HG02973 (cell line): ENCODE data around the gene PPP1R10.

ENCODE experiments used
- ATAC-seq: cut with Tn5 transposase; IDR thresholded peaks from one replicate; pipeline ENCODE4 v1.9.1; 2021; ENCODE audit warnings: moderate library complexity; ENCODE audit not compliant: unreplicated experiment

PPP1R10 gene

DNA sequence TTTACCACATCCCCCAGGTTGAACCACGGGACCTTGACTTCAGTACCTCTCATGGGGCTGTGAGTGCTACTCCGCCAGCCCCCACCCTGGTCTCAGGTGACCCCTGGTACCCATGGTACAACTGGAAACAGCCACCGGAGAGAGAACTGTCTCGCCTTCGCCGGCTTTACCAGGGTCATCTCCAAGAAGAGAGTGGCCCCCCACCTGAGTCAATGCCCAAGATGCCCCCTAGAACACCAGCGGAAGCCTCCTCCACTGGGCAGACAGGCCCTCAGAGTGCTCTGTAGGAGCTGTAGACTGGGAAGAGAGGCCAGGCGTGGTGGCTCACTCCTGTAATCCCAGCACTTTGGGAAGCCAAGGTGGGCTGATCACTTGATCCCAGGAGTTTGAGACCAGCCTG lies 8.5 kb upstream of the PPP1R10 start:
- no peak for ATAC-seq

DNA sequence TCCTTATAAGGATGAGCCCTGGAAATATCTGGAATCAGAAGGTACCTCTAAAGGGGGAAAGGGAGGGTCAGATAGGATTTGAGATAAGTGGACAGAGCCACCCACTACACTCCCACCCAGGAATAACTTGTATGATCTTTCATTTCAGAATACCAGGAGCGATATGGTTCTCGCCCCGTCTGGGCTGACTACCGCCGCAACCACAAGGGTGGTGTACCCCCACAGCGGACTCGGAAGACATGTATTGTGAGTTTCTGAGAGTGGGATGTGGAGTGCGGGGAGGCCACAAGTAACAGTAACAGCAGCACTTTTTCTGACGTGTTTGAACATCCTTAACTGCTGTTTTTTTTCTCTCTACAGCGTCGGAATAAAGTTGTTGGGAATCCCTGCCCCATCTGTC lies 2.5 kb upstream of the PPP1R10 start:
- ATAC-seq, result no peak

DNA sequence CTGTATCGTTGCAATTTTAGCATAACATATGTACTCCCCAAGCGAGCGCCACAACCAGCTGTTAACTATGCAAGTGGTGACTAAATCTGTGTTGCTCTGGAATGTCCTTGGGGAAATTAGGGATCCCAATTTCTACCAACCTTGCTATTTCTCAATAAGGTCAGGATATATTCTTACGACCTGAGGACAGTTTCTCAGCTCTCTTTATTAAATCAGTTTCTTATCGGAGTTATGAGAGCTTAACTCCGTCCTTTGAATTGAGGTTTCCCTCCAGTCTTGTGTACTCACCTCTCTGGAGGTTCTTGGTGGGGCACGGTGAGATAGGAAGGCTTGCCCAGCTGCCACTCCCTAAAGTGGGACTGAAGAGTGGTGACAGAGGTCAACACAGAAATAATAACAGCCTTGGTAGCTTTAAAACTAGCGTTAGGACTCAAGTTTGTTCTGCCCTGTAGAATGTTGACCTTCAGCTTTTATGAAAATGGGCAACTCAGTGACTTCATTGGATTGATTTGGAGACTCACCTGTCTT lies 1.3 kb upstream of the PPP1R10 start:
- no peak for ATAC-seq

GRCh38 chr6:30617565-30618269 lies 674 bp upstream of the PPP1R10 start, which contains the start of gene MRPS18B:
MRPS18B (plus strand) TSS chr6:30617840; CDS start chr6:30617866, 26 bp downstream.
- ATAC-seq, result peak; percentile 62

DNA sequence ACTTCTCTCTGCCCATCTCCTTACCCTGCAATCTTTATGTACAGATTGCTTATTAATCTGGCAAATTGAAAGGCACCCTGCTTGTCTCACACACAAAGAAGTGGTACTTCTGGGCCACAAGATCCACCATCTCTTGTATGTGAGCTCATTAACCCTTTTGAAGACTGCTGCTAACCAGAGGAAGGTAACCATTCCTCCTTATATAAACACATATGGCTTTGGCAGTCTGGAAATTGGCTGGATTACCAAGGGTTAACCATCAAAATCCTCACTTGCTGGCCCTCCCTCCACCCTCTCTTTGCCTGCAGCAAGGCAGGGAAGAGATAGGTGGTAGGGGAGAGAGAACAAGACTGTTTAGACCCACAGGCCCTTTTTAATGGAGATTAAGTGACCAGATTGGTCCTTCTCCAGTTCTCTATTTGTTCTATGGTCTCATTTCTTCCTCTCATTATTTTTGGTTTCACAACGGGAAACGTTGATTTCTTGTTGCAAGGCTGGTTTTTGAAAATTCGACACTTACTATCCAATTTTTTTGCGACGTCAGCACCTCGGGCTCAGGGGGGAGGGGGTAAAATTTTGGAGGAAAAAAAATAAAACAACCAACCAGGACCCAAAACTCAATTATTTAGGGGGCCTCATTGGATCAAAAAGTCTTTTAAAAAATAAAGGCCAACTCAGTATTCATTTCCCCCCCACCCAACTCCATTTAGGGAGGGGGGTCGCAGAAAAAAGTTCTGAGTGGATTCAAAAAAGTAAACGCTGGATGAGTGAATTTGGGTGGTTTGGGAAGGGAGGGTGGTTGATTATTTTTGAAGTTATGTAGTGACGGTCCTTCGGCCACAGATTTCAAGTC lies 859 bp downstream of the PPP1R10 start:
- no peak for ATAC-seq

DNA sequence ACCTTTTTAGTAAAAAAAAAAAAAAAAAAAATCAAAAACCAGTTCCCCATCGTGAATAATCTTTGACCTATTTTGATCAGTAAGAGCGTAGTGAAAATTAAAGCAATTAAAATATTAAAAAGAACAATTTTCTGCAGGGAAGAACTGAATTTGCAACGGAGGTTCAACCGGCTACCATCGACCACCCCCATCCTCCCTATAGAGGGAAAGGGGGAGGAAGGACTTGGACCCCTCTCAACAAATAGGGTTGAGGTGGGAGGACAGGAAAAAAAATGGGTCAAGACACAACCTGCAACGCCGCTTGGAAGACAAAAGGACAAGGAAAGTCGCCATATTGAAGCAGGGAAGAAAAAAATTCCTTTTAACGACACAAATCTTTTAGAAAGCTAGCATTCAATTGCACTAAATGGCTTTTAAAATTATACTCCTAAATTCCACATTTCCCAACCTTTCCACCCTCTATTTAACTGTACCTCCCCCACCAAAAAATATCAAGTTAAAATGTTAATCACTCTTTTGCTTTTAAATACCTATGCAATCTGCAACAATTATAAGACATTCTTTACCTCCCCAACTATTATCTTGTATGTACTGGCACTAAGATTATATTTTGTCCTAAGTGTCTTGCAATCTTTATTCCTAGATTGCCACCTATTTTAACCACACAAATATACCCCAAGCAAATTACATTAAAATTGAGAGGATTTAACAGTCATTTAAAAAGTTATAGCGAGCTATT lies 1.7 kb downstream of the PPP1R10 start:
- no peak for ATAC-seq

GRCh38 chr6:30614843-30615218 lies 2.2 kb downstream of the PPP1R10 start:
- peak; percentile 36 for ATAC-seq

GRCh38 chr6:30614044-30614842 lies 2.8 kb downstream of the PPP1R10 start:
- no peak for ATAC-seq

DNA sequence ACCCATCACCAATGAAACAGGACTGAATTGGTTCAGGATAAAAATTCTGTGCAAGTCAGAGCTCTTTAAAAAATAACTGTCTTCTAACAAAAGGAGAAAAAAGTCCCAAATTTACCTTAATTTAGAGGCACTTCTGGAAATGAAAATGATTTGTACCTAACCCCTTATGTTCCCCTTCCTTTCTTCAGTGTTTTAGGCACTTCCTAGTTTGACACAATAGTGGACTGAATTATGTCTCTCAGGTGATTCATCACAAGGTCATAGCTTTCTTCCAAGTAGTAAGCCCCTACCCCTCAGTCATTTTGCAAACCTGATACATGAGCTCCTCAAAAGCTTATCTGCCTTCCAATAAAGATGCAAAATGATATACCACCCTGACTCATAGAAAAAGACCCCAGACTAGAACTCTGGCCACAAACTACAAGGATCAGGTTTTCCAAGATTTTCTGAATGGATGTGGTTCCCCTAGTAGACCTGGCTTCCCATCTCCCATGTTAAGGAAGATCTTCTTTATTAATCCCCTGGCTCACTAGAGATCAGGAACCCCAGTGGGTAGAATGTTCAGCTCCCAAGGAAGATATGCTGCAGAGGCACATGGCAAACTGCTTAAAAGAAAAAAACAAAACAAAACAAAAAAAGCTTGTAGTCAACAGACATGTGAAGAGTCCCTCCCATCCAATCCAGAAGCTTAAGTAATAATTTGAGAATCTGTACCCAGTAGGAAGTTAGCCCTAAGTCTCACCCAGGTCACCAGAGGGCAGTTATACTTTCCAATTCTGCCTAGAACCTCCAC lies 3.6 kb downstream of the PPP1R10 start:
- no peak for ATAC-seq

- ATAC-seq, result no peak
Measured at GRCh38 chr6:30612687-30613248, 4.3 kb downstream of the PPP1R10 start.

DNA sequence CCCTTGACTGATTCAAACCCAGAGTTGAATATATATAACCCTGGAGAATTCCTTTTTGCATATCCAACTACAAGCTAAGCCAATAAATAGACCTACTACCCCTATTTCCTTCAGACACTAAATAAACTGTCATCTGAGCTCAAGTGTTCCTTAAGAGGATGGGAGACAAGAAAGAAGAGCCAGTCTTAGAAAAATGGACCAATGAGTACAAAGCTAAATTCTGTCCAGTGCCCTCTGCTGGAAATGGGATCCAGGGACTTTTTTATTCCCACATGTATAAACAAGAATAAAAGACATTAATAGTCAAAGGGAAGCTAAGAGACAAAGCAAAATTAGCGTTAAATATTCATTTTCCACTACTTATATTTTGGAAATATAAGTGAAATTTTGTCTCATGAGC lies 4.8 kb downstream of the PPP1R10 start:
- ATAC-seq, result no peak

- no peak for ATAC-seq
Measured at GRCh38 chr6:30611856-30612194, 5.2 kb downstream of the PPP1R10 start.

- no peak for ATAC-seq
Measured at GRCh38 chr6:30611150-30611855, 5.7 kb downstream of the PPP1R10 start.

- ATAC-seq, result no peak
Measured at GRCh38 chr6:30610065-30610464, 7.0 kb downstream of the PPP1R10 start.

DNA sequence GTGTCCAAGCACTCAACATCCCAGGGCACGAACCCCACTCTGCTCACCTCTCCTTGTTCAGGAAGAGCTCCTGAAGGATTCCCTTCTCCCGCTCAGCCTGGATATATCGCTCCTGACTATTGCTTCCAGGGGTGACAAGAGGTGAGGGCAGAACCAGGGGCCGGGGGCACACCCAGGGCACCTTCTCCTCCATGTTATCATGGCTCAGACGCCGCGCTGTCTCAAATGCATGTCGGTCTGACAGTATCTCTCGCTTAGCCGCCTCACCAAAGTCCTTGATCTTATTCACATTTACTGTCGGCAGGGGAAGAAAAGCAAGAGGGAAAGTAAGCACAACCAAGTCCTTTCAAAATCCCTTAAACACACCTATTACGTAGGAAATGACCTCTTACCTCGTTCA lies 13.1 kb downstream of the PPP1R10 start:
- ATAC-seq, result no peak

GRCh38 chr6:30601815-30602641 lies 15.0 kb downstream of the PPP1R10 start:
- no peak for ATAC-seq

- ATAC-seq, result no peak
Measured at GRCh38 chr6:30601436-30601814, 15.6 kb downstream of the PPP1R10 start.

GRCh38 chr6:30600451-30600961 lies 16.5 kb downstream of the PPP1R10 start:
- no peak for ATAC-seq
